GM19438 (cell line): ENCODE measurements around the gene QPRT.
"Not testable (repeated sequence)": the region's sequence is repeated elsewhere in the genome, so short reads cannot be mapped to it uniquely, and the experiment has no call there.

Source experiments
- ATAC-seq: cut with Tn5 transposase; IDR thresholded peaks from one replicate; pipeline ENCODE4 v1.9.1; 2021; ENCODE audit warnings: low read depth; ENCODE audit not compliant: unreplicated experiment

QPRT gene

GRCh38 chr16:29689490-29690351 lies 10.7 kb downstream of the QPRT start:
- ATAC-seq: not testable (repeated sequence)

GRCh38 chr16:29692606-29693005 lies 13.6 kb downstream of the QPRT start:
- not testable (repeated sequence) for ATAC-seq

- ATAC-seq: no peak
Measured at GRCh38 chr16:29694384-29695195, 15.6 kb downstream of the QPRT start.

GRCh38 chr16:29695675-29696074 lies 16.7 kb downstream of the QPRT start:
- ATAC-seq: not testable (repeated sequence)

GRCh38 chr16:29696881-29697331 lies 17.9 kb downstream of the QPRT start:
- ATAC-seq: no peak

- no peak for ATAC-seq
Measured at GRCh38 chr16:29697391-29697790, 18.4 kb downstream of the QPRT start.

- ATAC-seq: no peak
Measured at GRCh38 chr16:29698042-29698441, 19.1 kb downstream of the QPRT start.

- ATAC-seq: no peak
Measured at GRCh38 chr16:29698484-29699323, 19.7 kb downstream of the QPRT start.

GRCh38 chr16:29699324-29700219 lies 20.6 kb downstream of the QPRT start:
- no peak for ATAC-seq

- ATAC-seq: no peak
Measured at GRCh38 chr16:29700253-29700987, 21.4 kb downstream of the QPRT start.

GRCh38 chr16:29701214-29701555 lies 22.2 kb downstream of the QPRT start:
- ATAC-seq: no peak

- peak; percentile 23 for ATAC-seq
Measured at GRCh38 chr16:29702269-29702668, 23.3 kb downstream of the QPRT start.

GRCh38 chr16:29705030-29705429 lies 26.1 kb downstream of the QPRT start:
- ATAC-seq: no peak

- ATAC-seq: not testable (repeated sequence)
Measured at GRCh38 chr16:29707160-29707559, 28.2 kb downstream of the QPRT start.

- ATAC-seq: no peak
Measured at GRCh38 chr16:29708917-29709600, 30.1 kb downstream of the QPRT start.

- ATAC-seq: not testable (repeated sequence)
Measured at GRCh38 chr16:29709657-29710056, 30.7 kb downstream of the QPRT start.

GRCh38 chr16:29710227-29711219 lies 31.5 kb downstream of the QPRT start:
- no peak for ATAC-seq
